K562 (cell line): ENCODE measurements around the gene SMAD3. TPM values are rescaled to one million over a fixed set of nuclear protein-coding genes. Genes with fewer than 3 reads are reported as not detected.

Experiments
- KAT7 ChIP-seq: sonication (generic); formaldehyde crosslinking; IDR thresholded peaks from 2 replicates; pipeline ENCODE4 v1.8.0; 2022; ENCODE audit warnings: missing genetic modification reagents, mild to moderate bottlenecking, borderline replicate concordance
- MXI1 ChIP-seq: IDR thresholded peaks from 2 replicates; pipeline ENCODE4 v1.6.1; 2011; ENCODE audit warnings: low read depth, mild to moderate bottlenecking, improper control_type of control experiment, low read length
- TOE1 ChIP-seq, 2 experiments: fragments of 450-650 bp in 1 of 2; sonication (generic) in 1 of 2; formaldehyde crosslinking in 1 of 2; IDR thresholded peaks; 2 replicates each; pipeline versions ENCODE4 v1.7.1 to v1.8.0; 2016 to 2022; ENCODE audit warnings: borderline replicate concordance in 2 of 2, mild to moderate bottlenecking in 2 of 2, antibody characterized with exemption in 1 of 2, inconsistent platforms in 1 of 2, low read depth in 1 of 2, missing genetic modification reagents in 1 of 2, moderate library complexity in 1 of 2
- polyA plus RNA-seq, 8 experiments: library from polyadenylated mRNA; depleted of rRNA in 4 of 8; stranded (reverse) in 5 of 8; unstranded in 3 of 8; fragments of >200 nt; fragmentation: Nextera tagmentation in 2 of 8; fragmentation: Illumina TruSeq in 1 of 8; extraction: Ambion mirVana in 2 of 8; extraction: Trizol in 1 of 8; gene quantifications; 2 replicates each; pipeline versions ENCODE4 v1.2.1 to v1.2.3, GENCODE V29; 2011 to 2014; ENCODE audit warnings: inconsistent platforms in 1 of 8, missing spikeins in 1 of 8
- total RNA-seq, 7 experiments: library from RNA; depleted of rRNA in 6 of 7; stranded (reverse); fragments of >200 nt in 6 of 7; fragmentation: Illumina TruSeq in 2 of 7; extraction: Trizol in 2 of 7; gene quantifications; 2 replicates each; pipeline versions ENCODE4 v1.2.1 to v1.2.3, GENCODE V29; 2011 to 2021; ENCODE audit warnings: low replicate concordance in 1 of 7
- TF ChIP-seq, protein P1 (sequence below): sonication (generic); formaldehyde crosslinking; IDR thresholded peaks from 2 replicates; pipeline ENCODE4 v1.8.0; 2022; ENCODE audit warnings: mild to moderate bottlenecking, missing genetic modification reagents
- TF ChIP-seq, protein P2 (sequence below): IDR thresholded peaks from 2 replicates; pipeline ENCODE4 v1.6.1; 2012; ENCODE audit warnings: low read depth, low read length, improper control_type of control experiment, borderline replicate concordance
- TF ChIP-seq, protein P3 (sequence below): fragments of 250-450 bp; sonication (Bioruptor Pico); IDR thresholded peaks from 2 replicates; pipeline ENCODE4 v1.8.0; 2021; ENCODE audit warnings: mild to moderate bottlenecking, moderate library complexity
- TF ChIP-seq, protein P4 (sequence below): fragments of 450-650 bp; IDR thresholded peaks from 2 replicates; pipeline ENCODE4 v1.6.1; 2017; ENCODE audit warnings: antibody characterized with exemption, mild to moderate bottlenecking
- TF ChIP-seq, protein P5 (sequence below): fragments of 200-800 bp; sonication (Bioruptor generic); IDR thresholded peaks from 2 replicates; pipeline ENCODE4 v1.6.1; 2017; ENCODE audit warnings: missing genetic modification characterization, missing compliant biosample characterization

The SMAD3 gene
- total and polyA plus RNA-seq, 9 of the 15 experiments (the other 6 are each of a cell fraction or from before 2014, with no cell fraction given), result 4.3 to 39.2 (median 11.1) TPM

DNA sequence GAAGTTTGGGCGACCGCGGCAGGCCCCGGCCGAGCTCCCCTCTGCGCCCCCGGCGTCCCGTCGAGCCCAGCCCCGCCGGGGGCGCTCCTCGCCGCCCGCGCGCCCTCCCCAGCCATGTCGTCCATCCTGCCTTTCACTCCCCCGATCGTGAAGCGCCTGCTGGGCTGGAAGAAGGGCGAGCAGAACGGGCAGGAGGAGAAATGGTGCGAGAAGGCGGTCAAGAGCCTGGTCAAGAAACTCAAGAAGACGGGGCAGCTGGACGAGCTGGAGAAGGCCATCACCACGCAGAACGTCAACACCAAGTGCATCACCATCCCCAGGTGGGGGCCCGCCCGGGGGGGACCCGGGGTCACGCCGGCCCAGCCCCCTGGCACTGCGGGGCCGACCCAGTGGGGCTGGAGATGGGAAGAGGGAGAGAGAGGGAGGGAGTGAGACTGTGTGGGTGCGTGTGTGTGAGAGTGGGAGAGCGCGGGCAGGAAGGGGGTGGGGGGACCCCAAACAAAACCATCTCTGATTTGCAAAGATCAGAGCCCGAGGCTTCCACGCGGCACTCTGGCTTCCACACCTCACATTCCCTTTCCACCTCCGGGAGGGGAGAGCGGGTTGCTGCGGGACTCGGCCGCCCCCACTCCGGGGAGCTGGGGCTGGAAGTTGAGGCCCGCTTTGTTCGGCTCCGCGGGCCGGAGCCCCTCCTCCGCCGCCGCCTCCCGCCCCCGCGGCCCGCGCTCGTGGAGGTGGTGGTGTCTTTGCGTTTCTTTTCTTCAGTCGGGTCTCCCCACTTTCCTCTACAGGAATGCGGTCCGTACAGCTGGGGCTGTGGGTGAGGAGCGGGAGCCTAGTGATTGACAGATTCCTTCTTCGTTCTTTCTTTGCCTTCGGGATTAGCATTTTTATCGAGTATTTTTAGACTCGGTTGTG lies 898 bp downstream of the SMAD3 start (continued):
- TF ChIP-seq, protein P1, sequence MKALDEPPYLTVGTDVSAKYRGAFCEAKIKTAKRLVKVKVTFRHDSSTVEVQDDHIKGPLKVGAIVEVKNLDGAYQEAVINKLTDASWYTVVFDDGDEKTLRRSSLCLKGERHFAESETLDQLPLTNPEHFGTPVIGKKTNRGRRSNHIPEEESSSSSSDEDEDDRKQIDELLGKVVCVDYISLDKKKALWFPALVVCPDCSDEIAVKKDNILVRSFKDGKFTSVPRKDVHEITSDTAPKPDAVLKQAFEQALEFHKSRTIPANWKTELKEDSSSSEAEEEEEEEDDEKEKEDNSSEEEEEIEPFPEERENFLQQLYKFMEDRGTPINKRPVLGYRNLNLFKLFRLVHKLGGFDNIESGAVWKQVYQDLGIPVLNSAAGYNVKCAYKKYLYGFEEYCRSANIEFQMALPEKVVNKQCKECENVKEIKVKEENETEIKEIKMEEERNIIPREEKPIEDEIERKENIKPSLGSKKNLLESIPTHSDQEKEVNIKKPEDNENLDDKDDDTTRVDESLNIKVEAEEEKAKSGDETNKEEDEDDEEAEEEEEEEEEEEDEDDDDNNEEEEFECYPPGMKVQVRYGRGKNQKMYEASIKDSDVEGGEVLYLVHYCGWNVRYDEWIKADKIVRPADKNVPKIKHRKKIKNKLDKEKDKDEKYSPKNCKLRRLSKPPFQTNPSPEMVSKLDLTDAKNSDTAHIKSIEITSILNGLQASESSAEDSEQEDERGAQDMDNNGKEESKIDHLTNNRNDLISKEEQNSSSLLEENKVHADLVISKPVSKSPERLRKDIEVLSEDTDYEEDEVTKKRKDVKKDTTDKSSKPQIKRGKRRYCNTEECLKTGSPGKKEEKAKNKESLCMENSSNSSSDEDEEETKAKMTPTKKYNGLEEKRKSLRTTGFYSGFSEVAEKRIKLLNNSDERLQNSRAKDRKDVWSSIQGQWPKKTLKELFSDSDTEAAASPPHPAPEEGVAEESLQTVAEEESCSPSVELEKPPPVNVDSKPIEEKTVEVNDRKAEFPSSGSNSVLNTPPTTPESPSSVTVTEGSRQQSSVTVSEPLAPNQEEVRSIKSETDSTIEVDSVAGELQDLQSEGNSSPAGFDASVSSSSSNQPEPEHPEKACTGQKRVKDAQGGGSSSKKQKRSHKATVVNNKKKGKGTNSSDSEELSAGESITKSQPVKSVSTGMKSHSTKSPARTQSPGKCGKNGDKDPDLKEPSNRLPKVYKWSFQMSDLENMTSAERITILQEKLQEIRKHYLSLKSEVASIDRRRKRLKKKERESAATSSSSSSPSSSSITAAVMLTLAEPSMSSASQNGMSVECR (CRISPR knock-in tag), result peak; percentile 54; the same call in 1 of the 2 replicates
- 0 out of 2 replicates have a peak, but pooled peaks have one; percentile 50 for TF ChIP-seq KAT7 (CRISPR knock-in tag)
- 0 out of 2 replicates have a peak, but pooled peaks have one; percentile 24 for TF ChIP-seq TOE1 (IDR thresholded peaks at IDR 0.05; ENCODE audit: borderline replicate concordance)
- TF ChIP-seq TOE1 (CRISPR knock-in tag; IDR thresholded peaks at IDR 0.05; ENCODE audit: borderline replicate concordance, low read depth), result no peak
- TF ChIP-seq, protein P2, sequence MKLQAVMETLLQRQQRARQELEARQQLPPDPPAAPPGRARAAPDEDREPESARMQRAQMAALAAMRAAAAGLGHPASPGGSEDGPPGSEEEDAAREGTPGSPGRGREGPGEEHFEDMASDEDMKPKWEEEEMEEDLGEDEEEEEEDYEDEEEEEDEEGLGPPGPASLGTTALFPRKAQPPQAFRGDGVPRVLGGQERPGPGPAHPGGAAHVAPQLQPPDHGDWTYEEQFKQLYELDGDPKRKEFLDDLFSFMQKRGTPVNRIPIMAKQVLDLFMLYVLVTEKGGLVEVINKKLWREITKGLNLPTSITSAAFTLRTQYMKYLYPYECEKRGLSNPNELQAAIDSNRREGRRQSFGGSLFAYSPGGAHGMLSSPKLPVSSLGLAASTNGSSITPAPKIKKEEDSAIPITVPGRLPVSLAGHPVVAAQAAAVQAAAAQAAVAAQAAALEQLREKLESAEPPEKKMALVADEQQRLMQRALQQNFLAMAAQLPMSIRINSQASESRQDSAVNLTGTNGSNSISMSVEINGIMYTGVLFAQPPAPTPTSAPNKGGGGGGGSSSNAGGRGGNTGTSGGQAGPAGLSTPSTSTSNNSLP, result no peak
- TF ChIP-seq, protein P3, sequence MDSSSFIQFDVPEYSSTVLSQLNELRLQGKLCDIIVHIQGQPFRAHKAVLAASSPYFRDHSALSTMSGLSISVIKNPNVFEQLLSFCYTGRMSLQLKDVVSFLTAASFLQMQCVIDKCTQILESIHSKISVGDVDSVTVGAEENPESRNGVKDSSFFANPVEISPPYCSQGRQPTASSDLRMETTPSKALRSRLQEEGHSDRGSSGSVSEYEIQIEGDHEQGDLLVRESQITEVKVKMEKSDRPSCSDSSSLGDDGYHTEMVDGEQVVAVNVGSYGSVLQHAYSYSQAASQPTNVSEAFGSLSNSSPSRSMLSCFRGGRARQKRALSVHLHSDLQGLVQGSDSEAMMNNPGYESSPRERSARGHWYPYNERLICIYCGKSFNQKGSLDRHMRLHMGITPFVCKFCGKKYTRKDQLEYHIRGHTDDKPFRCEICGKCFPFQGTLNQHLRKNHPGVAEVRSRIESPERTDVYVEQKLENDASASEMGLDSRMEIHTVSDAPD (CRISPR knock-in tag), result no peak
- TF ChIP-seq, protein P4, sequence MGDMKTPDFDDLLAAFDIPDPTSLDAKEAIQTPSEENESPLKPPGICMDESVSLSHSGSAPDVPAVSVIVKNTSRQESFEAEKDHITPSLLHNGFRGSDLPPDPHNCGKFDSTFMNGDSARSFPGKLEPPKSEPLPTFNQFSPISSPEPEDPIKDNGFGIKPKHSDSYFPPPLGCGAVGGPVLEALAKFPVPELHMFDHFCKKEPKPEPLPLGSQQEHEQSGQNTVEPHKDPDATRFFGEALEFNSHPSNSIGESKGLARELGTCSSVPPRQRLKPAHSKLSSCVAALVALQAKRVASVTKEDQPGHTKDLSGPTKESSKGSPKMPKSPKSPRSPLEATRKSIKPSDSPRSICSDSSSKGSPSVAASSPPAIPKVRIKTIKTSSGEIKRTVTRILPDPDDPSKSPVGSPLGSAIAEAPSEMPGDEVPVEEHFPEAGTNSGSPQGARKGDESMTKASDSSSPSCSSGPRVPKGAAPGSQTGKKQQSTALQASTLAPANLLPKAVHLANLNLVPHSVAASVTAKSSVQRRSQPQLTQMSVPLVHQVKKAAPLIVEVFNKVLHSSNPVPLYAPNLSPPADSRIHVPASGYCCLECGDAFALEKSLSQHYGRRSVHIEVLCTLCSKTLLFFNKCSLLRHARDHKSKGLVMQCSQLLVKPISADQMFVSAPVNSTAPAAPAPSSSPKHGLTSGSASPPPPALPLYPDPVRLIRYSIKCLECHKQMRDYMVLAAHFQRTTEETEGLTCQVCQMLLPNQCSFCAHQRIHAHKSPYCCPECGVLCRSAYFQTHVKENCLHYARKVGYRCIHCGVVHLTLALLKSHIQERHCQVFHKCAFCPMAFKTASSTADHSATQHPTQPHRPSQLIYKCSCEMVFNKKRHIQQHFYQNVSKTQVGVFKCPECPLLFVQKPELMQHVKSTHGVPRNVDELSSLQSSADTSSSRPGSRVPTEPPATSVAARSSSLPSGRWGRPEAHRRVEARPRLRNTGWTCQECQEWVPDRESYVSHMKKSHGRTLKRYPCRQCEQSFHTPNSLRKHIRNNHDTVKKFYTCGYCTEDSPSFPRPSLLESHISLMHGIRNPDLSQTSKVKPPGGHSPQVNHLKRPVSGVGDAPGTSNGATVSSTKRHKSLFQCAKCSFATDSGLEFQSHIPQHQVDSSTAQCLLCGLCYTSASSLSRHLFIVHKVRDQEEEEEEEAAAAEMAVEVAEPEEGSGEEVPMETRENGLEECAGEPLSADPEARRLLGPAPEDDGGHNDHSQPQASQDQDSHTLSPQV, result no peak
- no peak for TF ChIP-seq MXI1
- TF ChIP-seq, protein P5, sequence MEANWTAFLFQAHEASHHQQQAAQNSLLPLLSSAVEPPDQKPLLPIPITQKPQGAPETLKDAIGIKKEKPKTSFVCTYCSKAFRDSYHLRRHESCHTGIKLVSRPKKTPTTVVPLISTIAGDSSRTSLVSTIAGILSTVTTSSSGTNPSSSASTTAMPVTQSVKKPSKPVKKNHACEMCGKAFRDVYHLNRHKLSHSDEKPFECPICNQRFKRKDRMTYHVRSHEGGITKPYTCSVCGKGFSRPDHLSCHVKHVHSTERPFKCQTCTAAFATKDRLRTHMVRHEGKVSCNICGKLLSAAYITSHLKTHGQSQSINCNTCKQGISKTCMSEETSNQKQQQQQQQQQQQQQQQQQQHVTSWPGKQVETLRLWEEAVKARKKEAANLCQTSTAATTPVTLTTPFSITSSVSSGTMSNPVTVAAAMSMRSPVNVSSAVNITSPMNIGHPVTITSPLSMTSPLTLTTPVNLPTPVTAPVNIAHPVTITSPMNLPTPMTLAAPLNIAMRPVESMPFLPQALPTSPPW (CRISPR knock-in tag), result 0 out of 2 replicates have a peak, but pooled peaks have one; percentile 11
